NCI-H526 treated with DMSO at 0.1 percent for 48 hours (cell line): ENCODE data around the gene UBE2D2.
A peak's percentile ranks its signal among the peaks of the same experiment; 100 is the strongest.
"Not testable (repeated sequence)": the region's sequence is repeated elsewhere in the genome, so short reads cannot be mapped to it uniquely, and the experiment has no call there.

Experiments
- DNase-seq: peaks from one replicate; lab custom pipeline; 2025; lab: John Stamatoyannopoulos, UW

Gene UBE2D2

DNA sequence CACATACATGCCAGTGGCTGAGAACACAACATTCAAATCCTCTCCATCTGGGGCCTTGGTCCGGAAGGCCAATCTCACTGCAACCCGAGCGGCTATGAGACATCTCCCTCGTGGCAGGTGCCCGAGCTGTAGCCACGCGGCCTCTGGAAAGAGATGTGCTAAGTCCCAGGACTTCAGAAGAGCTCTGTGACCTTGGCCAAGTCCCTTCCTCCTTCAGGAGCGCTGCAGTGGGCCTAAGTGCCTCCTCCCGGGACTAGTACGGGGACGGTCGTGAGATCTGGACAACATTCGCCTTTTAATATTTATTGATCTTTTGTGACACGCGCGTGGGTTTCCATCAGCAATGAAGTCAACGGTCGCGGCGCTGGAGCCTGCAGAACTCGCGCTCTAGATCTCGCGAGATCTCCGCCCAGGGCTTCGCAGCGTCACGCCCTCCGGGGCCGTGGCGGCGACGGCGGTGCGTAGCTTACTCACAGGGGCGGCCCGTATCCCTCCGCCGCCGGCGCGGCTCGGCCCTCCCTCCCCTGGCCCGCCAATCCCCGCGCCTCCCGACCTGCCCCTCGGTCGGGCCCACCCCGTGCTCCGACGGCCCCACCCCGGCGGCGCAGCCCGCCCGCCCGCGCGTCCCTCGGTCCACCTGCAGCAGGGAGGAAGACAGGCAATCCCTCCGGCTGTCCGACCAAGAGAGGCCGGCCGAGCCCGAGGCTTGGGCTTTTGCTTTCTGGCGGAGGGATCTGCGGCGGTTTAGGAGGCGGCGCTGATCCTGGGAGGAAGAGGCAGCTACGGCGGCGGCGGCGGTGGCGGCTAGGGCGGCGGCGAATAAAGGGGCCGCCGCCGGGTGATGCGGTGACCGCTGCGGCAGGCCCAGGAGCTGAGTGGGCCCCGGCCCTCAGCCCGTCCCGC, at the start of gene UBE2D2:
Gene UBE2D2 (plus strand): TSS at position 588 of the 903 bp plus-strand sequence. CDS start 453 bp downstream, outside the sequence.
- DNase-seq, result peak; percentile 89

DNA sequence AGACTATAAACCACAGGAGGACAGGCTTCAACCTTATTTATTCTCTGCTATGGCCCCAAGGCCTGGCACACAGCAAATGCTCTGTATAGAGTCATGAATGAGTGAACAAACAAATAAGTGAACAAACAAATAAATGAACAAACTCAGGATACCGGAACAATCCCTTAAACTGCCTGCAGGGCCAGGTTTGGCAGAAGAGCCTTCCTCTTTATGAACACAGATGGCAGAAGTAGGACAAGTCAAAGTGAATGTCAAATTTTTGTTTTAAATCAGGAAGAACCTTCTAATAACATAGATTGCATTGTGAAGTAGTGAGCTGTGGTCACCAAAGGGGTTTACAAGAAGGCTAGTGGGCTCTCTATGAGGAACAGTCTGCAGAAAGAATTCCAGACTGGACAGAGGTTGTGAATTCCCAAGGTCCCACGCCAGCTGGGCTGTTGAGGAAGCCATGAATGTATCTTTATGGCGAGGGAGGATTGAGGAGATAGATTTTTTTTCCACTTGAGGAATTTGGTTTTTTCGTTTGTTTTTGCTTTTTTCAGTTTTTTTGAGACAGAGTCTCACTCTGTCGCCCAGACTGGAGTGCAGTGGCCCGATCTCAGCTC, 48.3 kb upstream of the UBE2D2 start:
- no peak for DNase-seq

DNA sequence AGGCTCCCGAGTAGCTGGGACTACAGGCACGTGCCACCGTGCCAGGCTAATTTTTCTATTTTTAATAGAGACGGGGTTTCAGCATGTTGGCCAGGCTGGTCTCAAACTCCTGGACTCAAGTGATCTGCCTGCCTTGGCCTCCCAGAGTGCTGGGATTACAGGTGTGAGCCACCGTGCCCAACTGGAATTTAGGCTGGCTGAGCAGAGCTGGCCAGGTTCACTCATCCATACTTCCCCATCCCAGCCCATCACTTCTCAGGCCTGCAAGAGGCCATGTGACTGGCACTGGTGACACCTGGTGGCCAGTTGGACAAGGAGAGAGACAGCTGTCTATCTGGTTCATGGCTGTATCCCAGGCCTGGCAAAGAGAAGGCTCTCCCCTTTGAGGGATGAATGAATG, 47.7 kb upstream of the UBE2D2 start:
- DNase-seq, result peak; percentile 35

DNA sequence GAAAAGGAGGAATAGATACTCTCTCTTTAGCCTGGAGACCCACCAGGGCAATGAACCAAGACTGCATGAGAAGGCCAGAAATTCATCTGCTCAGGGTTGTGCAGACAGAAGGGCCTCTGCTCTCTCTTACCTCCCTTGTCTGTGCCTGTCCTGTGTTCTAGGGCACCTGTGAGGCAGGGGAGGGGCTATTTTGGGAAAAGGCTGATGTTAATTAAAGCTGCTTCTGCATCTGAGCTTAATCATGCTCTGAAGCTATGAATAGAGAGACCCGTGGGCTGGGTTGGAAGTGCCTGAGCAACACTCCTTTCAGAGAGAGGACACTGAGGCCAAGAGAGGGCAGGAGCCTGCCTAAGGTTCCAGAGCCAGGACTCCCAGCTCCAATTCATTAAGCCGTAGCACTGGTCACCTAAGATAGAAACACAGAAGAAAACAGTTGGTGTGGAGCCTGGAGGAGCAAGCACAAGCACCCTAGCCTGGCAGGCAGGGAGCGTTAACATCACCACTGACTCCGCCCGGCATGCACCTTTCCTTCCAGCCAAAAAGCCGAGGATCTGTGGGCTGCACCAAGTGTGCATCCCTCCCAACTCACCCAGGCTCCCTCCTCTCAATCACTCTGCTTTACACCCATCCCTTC, 47.2 kb upstream of the UBE2D2 start:
- no peak for DNase-seq

DNA sequence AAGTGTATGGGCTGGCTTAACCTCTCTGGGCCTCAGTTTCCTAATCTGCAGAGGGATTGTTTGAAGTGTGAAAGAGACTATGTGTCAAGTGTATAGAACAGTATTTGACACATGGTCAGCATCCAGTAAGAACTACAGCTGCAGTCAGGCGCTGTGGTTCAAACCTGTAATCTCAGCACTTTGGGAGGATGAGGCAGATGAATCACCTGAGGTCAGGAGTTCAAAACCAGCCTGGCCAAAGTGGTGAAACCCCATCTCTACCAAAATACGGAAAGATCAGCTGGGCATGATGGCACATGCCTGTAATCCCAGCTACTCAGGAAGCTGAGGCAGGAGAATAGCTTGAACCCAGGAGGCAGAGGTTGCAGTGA, 46.7 kb upstream of the UBE2D2 start:
- DNase-seq, result no peak

DNA sequence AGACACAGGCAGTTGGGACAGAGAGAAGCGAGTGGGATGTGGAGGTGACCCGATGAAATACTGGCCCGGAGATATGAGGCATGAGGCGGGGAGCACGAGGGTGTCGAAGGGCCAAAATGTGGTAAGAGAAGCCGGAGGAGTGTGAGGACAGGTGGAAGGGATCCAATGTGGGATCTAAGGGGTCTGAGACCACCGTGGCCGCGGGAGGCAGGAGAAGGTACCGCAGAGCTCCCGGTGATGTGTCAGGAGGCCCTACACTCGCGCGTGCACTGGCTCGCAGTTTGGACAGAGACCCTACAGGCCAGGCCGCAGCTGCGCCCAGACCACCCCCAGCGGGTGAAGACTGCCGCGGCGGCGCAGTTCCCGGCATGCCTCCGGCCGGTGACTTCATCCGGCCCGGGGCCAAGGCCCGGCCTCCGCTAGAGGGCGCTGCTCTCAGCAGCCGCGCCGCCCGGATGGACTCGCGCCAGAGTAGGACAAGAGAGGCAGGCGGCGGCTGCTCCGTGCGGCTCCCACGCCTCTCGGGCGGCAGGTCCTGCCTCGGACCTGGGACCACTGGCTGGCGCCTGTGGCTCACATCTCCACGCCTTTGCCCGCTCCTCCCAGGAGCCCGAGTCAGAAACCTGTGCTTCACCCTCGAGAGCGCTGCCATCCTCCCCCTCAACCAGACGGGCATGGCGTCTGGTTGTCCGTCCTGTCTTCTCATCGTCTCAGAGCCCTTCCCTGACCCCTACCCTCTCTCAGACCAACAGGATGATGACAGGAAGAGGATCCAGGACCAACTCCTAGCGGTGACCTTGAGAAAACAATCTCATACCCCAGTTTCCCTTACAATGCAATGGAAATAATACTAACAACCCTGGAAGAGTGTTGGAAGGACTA, 43.2 kb upstream of the UBE2D2 start:
- peak; percentile 32 for DNase-seq

DNA sequence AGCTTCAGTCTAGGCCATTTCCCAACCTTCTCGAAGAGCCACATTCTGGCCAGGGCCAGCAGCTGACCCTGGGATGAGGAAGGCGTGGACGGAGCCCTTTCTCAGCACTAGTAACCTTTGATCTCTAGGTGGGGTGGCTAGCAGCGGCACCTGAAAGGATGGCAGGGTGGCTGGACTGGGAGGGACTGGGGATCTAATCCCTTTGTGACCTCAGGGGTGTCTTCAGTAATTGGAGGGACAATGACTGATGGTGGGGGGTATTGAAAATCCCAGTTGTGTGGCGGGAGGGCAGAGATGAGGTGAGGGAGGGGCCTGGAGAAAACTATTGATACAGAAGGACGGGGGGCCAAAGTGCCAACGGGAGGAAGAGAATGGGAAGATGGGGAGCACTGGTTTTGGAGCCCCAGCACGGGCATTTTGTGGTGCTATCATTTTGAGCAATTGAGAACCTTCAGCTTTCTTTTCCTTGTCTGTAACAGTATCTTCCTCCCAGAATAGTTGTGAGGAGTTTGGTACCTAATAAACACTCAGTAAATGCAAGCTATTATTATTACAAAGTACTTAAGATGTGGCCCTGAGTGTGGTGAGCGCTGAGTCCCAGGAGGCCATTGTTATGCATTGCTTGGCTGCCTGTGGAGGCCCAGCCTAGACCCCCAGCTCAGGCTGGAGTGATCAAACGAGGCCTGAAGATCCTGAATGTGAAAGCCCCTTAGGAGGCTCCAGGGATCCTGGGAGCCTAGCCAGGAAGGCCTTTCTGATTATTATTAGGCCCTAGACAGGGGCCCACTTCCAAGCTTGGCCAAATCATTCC, 37.3 kb upstream of the UBE2D2 start:
- no peak for DNase-seq

DNA sequence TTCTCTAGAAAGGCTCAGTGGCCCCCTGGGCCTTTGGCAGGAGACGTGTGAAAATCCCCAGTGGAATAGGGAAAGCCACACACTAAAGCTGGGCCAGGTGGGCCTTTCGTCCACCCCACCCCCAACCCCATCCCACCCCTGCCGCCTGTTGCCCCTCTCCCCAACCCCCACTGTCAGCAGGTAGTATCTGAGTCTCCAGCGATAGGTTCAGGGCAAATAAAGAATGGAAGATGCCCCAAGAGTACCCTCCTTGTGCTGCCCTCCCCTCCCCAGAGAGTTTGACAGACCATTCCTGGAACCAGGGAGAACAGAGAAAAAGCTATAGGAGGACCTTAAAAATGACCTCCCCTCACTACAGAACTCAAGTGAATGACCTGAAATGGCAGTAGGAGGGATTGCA, 36.7 kb upstream of the UBE2D2 start:
- no peak for DNase-seq

DNA sequence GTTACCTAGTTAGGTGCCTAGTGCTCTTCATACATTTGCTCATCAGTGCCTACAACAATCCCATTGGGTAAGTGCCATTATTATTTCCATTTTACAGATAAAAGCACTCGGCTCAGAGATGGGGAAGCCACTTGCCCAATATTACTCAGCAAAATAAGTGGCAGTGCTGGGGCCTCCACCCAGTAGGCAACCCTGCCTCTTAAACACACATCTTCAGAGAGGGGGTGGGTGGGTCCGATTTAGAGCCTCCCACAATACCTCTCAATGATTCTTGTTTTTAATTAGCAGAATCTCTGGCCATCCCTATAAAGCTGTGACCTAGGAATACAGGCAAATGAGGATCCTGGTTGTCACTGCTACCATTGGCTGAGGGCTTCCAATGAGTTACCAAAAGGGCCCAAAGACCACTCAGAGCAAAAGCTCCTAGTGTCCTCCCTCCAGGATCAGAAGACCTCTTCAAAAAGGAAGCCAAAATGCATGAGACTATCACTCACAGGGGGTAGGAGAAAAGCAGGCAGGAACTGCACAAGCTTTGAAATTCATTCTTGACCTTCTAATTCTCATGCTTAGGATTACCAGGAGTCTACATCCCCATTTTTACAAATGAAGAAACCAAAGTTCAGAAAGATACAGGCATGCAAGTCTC, 36.1 kb upstream of the UBE2D2 start:
- DNase-seq, result no peak

DNA sequence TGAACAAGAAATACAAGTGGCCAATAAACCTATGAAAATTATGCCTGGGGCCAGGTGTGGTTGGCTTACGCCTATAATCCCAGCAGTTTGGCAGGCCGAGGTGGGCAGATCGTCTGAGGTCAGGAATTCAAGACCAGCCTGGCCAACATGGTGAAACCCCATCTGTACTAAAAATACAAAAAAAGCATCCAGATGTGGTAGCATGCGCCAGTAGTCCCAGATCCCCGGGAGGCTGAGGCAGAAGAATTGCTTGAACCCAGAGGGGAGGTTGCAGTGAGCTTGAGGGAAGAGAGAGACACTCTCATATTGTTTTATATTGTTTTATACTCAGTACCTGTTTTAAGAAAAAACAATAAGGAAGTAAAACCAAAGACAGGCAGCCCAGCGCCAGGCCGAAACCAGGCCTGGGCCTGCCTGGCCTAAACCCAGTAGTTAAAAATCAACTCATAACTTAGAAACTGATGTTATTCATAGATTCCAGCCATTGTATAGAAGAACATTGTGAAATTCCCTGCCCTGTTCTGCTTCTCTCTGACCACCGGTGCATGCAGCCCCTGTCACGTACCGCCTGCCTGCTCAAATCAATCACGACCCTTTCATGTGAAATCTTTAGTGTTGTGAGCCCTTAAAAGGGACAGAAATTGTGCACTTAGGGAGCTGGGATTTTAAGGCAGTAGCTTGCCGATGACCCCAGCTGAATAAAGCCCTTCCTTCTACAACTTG, 35.4 kb upstream of the UBE2D2 start:
- not testable (repeated sequence) for DNase-seq

DNA sequence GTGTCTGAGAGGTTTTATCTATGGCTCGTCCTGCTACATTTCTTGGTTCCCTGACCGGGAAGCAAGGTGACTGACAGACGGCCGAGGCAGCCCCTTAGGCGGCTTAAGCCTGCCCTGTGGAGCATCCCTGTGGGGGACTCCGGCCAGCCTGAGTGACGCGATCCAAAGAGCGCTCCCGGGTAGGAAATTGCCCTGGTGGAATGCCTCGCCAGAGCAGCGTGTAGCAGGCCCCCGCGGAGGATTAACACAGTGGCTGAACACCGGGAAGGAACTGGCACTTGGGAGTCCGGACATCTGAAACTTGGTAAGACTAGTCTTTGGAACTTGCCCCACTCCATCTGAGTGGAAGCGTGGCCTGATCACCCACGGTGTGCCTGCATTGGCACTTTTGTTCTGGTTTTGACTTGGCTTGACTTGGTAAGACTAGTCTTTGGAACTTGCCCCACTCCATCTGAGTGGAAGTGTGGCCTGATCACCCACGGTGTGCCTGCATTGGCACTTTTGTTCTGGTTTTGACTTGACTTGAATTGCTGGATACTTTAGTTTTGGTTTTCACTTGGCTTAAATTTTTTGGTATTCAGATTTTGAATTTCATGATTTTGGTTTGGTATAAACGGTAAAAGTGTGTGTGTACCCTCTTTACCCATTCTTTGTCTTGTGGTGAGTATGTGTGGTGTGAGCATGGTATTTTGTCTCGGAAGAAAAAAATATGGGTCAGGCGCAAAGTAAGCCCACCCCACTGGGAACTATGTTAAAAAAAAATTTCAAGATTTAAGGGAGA, 34.6 kb upstream of the UBE2D2 start:
- DNase-seq, result not testable (repeated sequence)

DNA sequence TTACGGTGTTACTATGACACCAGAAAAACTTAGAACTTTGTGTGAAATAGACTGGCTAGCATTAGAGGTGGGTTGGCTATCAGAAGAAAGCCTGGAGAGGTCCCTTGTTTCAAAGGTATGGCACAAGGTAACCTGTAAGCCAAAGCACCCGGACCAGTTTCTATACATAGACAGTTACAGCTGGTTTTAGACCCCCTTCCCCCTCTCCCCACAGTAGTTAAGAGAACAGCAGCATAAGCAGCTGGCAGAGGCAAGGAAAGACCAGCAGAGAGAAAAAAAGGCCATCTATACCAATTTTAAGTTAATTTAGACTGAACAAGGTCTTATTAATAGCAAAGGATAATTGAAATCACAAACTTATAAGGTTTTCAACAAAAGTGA, 34.1 kb upstream of the UBE2D2 start:
- DNase-seq, result not testable (repeated sequence)

DNA sequence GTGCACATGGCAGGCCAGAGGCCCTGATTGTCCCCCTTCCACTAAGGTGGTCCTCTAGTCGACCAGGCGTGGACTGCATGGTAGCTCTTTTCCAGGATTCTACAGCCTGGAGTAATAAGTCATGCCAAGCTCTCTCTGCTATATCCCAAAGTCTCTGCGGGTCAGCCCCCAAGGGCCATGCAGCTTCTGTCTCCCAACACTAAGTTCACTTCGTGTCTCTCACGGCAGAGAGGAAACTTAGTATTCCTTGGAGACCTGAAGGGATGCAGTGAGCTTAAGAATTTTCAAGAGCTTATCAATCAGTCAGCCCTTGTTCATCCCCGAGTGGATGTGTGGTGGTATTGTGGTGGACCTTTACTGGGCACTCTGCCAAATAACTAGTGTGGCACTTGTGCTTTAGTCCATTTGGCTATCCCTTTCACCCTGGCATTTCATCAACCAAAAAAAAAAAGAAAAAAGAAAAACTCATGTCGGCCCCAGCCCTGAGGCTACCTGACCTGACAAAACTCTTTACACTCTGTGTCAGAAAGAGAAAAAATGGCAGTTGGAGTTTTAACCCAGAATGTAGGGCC, 33.2 kb upstream of the UBE2D2 start:
- DNase-seq, result not testable (repeated sequence)

DNA sequence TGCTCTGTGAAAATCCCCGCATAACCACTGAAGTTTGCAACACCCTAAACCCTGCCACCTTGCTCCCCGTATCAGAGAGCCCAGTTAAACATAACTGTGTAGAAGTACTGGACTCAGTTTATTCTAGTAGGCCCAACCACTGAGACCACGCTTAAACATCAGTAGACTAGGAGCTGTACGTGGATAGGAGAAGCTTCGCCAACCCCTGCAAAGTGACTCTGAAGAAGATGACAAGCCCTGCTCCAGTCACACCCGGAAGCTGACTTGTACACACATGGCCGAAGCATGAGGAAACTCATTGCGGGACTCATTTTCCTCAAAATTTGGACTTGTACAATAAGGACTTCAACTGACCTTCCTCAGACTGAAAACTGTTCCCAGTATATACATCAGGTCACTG, 32.4 kb upstream of the UBE2D2 start:
- not testable (repeated sequence) for DNase-seq

DNA sequence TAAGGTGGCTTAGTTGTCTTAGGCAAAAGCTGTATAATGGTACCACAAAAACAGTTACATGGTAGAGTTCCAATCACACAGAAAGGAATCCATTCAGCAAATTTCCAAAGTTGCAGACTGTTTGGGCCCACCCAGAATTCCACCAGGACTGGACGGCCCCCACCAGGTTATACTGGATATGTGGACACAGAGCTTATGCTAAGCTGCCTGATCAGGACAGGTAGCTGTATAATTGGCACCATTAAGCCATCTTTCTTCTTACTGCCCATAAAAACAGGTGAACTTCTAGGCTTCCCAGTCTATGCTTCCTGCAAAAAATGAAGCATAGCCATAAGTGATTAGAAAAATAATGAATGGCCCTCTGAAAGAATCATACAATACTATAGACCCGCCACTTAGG, 31.1 kb upstream of the UBE2D2 start:
- not testable (repeated sequence) for DNase-seq

DNA sequence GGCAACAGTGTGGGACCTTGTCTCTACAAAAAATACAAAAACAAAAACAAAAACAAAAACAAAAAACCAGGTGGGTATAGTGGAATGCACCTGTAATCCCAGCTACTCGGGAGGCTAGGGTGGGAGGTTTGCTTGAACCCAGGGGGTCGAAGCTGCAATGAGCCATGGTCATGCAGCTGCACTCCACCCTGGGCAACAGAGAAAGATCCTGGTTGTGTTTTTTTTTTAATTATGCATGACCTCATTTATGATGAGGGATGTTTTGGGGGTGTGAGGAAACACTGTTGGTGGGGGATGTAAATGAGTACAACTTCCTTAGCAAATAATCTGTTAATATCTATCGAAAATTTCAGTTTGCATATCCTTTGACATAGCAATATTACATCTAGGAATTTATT, 29.4 kb upstream of the UBE2D2 start:
- no peak for DNase-seq

DNA sequence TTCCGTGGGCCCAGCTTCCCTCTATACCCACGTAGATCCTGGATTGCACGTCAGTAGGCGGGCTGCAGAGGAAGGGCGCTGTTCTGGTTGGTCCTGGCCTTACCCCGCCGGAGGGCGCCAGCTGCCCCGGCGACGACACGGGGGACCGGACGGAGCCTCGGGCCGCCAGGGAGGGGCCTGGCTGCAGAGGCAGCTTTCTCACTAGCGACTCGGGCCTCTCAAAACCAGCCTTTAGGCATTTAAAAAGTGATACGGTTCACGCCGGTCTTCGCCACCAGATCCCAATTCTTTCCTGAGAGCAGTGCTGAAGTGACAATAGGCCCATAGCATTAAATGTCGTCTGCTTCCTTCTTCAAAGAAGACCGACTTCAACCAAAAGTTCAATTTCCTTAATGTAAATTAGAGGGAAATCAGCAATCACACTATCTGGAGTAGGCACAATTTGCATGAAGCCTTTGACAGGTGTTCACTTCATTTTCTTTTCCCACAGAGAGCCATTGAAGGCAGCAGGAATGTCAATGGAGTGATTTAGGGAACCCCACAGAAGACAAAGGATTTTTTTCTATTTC, 17.6 kb upstream of the UBE2D2 start:
- peak; percentile 77 for DNase-seq

DNA sequence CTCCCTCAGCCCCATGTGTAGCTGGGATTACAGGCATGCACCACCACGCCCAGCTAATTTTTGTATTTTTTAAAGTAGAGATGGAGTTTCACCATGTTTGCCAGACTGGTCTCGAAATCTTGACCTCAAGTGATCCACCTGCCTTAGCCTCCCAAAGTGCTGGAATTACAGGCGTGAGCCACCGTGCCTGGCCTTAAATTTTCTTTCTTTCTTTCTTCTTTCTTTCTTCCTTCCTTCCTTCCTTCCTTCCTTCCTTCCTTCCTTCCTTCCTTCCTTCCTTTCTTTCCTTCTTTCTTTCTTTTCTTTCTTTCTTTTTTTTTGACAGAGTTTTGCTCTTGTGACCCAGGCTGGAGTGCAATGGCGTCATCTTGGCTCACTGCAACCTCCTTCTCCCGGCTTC, 14.5 kb upstream of the UBE2D2 start:
- DNase-seq, result not testable (repeated sequence)
